HG02623 (cell line): ENCODE results near the gene AGO4.
A peak's percentile ranks its signal among the peaks of the same experiment; 100 is the strongest.
"Not testable (repeated sequence)": the region's sequence is repeated elsewhere in the genome, so short reads cannot be mapped to it uniquely, and the experiment has no call there.

ENCODE experiments used
- ATAC-seq: cut with Tn5 transposase; IDR thresholded peaks from one replicate; pipeline ENCODE4 v1.9.1; 2021; ENCODE audit warnings: moderate library complexity; ENCODE audit not compliant: unreplicated experiment

The AGO4 gene

DNA sequence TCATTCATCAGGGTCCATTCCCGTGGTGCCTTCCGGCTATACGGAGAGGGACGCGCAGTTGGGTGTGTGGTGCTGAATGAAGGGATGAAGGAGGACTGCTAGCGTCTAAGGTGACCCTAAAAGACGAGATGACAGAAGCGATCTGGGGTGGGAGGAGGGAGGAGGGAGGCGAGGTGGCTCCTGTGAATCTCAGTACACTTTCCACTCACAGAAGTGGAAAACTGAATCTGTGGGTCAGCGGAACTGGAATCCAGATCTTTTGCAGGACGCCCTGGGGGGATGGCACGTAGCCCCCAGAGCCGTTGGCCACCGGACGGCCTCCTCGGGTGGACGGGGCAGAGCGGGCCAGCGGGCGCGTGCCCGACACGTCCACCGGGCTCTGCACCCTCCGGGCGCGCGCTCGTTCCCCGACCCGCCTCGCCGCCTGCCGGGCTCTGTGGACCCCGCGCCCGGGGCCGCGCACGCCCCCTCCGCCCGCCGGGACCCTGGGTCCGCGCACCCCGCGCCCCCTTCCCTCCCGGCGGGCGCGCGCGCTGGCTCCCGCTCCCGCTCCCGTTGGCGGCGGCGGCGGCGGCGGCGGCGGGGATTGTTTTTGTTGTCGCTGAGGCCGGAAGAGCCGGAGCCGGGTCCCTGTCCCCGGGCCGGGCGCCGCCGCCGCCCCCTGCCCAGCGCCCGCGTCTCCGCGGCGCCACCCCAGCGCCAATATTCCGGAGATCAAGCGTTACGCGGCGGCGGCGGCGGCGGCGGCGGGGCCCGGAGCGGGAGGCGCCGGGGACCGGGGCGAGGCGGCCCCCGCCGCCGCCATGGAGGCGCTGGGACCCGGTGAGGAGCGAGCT is at the start of gene AGO4:
Gene AGO4 (plus strand): TSS at position 403 of the 836 bp plus-strand sequence. CDS start 401 bp downstream, at position 804.
- no peak for ATAC-seq

GRCh38 chr1:35762141-35762540 is 45.7 kb upstream of the AGO4 start:
- no peak for ATAC-seq

GRCh38 chr1:35763201-35763600 is 44.6 kb upstream of the AGO4 start:
- no peak for ATAC-seq

DNA sequence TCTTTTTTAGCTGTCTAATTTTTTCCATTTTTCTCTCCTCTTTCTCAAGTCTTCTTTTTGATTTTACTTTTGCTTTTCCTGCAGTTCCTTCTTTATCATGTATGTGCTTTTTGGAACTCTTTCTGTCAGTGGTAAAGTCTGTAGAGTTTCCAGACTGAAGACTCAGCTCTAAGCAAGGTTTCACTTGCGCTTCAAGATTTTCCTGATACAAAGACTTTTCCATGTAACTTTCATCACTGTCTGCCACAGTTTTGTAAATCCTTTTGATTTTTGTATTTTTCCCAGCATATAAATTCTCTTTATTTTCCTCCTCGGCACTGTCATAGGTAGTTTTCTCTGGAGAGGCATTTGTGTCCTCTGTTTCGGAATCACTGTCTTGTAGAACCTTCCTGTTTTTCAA is 43.5 kb upstream of the AGO4 start:
- ATAC-seq: no peak

- no peak for ATAC-seq
These were observed 39.2 kb upstream of the AGO4 start for GRCh38 chr1:35768350-35769187.

DNA sequence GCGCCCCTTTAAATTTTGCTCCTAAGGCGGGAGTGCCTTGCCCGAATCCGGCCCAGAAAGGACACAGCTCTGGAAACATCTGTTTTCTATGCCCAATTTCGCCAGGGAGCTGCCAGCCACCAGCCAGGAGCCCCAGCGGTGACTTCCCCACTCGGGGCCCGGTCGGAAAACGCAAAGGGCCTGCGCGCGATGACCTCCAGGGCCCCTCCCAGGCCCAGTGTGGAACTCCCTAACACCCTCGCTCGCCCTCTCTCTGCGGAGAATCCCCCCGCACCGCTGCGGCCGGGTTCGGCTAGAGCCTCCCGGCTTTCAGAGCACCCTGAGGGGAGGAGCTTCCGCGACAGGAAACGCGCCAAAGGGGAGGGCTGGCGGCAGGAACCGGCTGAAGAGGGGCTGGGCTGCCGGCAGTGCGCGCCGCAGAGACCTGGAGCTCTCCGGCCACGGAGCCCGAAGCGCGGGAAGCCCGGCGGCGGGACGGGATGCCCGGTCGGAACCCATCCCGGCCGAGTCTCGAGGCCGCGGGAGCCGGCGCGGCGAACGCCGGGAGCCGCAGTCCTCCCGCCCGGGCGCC is 38.5 kb upstream of the AGO4 start:
- ATAC-seq: peak; percentile 73

- no peak for ATAC-seq
These were observed 34.1 kb upstream of the AGO4 start for GRCh38 chr1:35773711-35774110.

GRCh38 chr1:35776172-35776571 is 31.6 kb upstream of the AGO4 start:
- ATAC-seq: not testable (repeated sequence)

DNA sequence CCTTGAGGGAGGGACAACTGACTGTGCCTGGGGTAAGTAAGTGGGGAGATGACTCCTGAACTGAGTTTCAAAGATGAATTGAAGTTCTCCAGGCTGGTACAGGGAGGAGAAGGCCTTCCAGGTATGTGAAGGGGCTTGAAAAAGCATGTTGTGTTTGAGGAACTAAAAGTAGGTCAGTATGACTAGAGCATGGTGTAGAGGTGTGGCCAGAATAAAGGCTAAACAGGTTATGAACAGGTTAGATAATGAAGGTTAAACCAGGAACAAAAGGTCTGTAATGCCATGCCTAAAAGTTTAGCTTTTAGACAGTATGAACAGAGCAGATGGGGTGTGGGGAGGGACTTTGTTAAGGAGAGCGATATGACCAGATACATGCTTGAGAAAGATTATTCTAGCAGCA is 30.7 kb upstream of the AGO4 start:
- no peak for ATAC-seq

DNA sequence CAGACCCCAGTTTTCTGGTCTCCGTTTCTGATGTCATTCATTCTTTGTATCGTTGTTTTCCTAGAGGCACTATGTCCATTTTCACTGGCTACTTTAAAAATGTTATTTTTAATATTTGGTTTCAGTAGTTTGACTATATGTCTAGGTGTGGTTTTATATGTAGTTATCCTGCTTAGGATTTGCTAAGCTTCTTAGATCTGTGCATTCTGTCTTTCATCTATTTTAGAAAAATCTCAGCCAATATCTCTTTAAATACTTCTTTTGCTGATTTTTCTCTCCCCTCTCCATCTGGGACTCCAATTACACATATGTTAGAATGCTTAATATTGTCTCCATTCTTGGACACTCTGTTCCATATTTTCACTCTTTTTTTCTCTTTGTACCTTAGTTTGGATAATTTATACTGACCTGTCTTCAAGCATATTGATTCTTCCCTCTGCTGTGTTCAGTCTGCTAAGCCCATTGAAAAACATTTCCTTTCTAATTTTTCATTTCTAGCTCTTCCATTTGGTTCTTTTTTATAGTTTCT is 24.7 kb upstream of the AGO4 start:
- no peak for ATAC-seq

DNA sequence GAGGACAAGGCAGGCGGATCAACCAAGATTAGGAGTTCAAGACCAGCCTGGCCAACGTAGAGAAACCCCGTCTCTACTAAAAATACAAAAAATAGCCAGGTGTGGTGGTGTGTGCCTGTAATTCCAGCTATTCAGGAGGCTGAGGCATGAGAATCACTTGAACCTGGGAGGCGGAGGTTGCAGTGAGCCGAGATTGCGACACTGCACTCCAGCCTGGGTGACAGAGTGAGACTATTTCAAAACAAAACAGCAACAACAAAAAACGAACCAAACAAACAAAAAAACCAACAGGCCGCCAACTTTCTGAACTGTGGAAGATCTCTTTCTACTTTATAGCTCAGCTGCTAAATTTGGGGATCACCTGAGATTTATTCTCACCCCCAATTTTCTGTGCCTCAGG is 23.5 kb upstream of the AGO4 start:
- ATAC-seq: not testable (repeated sequence)

DNA sequence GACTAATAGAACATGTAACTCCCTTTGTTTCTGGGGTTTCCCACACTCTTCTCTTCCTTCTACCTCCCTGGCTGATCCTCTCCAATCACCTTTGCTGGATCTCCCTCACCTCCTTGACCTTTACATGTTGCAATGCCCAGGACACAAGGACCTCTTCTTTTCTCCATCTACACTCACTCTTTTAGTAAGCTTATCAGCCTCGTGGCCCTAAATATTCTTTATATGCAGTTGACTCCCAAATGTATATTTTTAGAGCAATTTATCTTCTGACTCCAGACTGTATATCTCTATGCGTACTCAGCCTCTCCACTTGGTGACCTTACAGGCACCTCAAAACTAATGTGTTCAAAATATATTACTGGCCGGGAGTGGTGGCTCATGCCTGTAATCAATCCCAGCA is 19.7 kb upstream of the AGO4 start:
- no peak for ATAC-seq

DNA sequence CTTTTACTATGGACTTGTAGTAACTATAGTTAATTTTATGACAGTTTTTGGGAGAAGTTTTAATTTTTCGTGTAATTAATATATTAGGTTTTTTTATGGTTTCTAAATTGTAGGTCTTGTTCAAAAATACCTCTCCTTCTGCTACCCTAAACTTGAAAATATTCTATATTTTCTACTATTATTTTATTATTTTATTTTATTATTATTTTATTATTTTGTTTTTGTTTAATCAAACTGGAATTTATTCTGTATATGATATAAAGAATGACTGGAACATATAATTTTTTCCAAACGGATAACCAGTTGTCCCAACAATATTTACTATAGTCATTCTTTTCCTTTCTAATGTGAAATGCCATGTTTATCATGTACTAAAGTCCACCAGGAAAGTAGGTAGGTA is 17.1 kb upstream of the AGO4 start:
- ATAC-seq: no peak

DNA sequence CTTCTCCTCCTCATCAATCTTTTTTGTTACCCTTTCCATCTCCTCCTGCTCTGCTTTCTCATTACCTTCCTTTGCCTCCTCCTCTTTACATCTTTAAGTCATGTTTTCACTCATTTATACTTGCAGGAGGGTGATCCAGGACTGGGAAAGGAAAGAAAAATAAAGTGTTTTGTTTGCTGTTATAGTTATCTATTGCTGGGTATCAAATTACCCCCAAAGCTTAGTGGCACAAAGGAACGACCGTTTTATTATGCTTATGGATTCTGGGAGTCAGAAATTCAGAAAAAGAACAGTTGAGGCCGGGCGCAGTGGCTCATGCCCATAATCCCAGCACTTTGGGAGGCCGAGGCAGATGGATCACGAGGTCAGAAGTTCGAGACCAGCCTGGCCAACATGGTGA is 12.5 kb upstream of the AGO4 start:
- no peak for ATAC-seq

DNA sequence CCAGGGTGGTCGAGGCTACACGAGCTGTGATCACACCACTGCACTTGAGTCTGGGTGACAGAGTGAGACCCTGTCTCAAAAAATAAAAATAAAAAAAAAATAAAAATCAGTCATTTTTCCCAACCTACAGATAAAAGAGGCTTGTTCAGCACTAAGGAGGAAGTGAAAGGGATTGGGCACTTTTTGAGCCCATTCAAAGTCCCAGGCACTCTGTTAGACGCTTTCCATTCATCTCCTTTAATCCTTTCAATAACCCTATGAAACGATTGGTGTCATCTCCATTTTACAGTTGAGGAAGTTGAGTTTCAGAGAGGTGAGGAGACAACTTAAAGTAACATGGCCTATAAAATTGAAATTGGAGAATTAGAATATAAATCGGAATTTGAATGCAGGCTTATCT is 10.4 kb upstream of the AGO4 start:
- ATAC-seq: no peak

DNA sequence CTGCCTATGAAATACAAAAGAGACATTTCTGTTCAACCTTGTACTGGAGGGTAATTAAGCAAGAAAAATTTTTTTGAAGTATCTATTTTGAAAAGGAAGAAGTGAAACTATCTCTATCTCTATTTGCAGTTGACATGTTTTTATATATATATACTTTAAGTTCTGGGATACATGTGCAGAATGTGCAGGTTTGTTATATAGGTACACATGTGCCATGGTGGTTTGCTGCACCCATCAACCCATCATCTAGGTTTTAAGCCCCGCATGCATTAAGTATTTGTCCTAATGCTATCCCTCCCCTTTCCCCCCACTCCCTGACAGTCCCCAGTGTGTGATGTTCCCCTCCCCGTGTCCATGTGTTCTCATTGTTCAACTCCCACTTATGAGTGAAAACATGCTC is 9.8 kb upstream of the AGO4 start:
- ATAC-seq: not testable (repeated sequence)

DNA sequence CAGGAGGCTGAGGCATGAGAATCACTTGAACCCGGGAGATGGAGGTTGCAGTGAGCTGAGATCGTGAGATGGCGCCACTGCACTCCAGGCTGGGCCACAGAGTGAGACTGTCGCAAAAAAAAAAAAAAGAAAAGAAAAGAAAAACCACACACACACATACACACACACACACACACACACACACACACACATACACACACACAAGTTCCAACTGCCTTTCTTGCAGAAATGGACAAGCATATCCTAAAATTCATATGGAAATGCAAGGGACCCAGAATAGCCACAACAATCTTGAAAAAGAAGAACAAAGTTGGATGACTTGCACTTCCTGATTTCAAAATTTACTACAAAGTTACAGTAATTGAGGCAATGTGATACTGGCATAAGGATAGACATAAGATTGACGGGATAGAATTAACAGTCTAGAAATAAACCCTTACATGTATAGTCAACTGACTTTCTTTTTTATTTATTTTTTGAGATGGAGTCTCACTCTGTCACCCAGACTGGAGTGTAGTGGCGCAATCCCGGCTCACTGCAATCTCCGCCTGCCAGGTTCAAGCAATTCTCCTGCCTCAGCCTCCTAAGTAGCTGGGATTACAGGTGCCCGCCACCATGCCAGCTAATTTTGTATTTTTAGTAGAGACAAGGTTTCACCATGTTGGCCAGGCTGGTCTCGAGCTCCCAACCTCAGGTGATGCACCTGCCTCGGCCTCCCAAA is 7.5 kb upstream of the AGO4 start:
- not testable (repeated sequence) for ATAC-seq

DNA sequence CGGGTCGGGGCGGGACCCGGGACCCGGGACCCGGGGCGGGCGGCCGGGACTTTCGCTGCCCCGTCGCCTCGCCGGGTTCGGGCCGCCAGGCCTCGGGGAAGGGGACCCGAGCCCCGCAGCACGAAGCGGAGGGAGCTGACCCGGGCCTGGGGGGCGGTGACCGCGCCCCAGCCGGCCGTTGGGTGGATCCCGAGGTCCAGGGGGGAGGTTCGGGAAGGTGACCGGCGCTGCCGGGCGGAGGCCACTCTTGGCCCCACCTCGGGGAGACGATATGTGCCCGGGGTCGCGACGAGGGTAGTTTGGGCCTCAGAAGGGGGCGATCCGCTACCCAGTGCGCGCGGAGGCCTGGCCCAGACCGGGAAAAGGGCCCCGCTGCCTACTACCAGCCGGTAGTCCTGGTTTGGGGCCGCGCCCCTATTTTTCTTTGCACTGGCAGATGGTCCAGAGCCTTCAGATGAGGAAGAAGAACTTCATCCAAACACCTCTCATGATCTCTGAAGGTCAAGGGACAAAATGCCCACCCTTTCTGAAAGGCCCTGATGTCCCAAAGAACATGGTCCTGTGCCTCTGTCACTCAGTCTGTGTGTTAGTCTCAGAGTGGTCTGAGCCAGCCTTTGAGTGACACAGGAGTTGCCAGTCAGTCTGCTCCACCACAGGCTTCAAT is 766 bp downstream of the AGO4 start:
- no peak for ATAC-seq

DNA sequence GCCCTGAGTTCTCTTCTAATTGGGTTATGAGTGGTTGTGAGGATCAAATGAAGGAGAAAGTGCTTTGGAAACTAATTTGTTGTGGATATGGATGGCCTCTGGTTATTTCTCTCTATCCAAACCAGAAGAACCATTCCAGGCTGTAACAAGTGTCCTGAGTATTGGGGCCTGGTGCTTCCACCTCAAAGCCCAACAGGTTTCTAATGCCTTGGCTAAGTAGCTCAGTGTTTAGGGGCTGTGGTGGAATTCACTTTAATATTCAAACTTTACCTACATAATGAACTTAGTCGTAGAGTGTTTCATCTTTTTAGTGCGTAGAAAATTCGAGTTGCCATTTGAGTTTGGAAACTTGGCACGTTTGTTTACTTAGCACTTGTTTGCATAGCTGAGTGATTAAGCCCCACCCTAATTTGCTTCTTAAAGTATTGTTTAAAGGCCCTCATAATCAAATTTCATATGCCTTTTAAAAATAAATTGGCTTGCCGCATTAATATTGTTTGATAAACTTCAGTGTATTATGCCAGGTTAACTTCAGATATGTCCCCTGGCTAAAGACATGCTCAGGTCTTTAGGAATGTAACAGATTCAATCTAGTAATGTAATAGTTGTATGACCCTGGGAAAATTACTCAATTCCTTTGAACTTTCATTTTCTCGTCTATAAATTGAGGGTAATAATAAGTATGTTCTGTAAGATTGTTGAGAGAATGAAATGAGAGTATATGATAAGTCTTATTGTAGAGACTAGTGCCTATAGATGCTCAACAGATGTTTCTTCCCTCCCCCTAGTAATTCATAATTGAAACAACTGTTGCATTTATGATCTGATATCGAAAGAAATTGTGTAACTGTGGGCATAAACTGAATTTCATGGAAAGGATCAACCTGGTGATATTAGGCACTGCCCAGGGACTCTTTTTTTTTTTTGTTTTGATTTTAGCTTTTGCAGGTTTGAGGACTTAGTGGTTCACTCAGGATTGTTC is 1.6 kb downstream of the AGO4 start:
- ATAC-seq: no peak
